BJ (cell line): Measurements from ENCODE around the gene STRN3. TPM values are rescaled to one million over a fixed set of nuclear protein-coding genes. Genes with fewer than 3 reads are reported as not detected.

Experiments used
- CTCF ChIA-PET: fragments of 350-600 bp; formaldehyde crosslinking; extraction: SDS; loops from one replicate; lab custom pipeline; 2021; ENCODE audit warnings: antibody characterized with exemption, inconsistent platforms; lab: Yijun Ruan, JAX
- POLR2A ChIA-PET: fragments of 300-600 bp; sonication (Branson Sonifier 250); formaldehyde crosslinking; extraction: SDS; loops from one replicate; lab custom pipeline; 2021; ENCODE audit warnings: antibody characterized with exemption; lab: Charles Lee
- DNase-seq: peaks from one replicate; pipeline ENCODE4 v3.0.0-alpha.2; 2011; ENCODE audit warnings: low read depth
- H3K27me3 ChIP-seq: 2 replicates; pipeline ENCODE4 v1.6.0; 2011; ENCODE audit warnings: low read length; ENCODE audit not compliant: control insufficient read depth, insufficient read depth
- H3K36me3 ChIP-seq: 2 replicates; pipeline ENCODE4 v1.5.1; 2011; ENCODE audit warnings: low read length; ENCODE audit not compliant: control insufficient read depth, insufficient read depth
- H3K4me3 ChIP-seq: 2 replicates; pipeline ENCODE4 v1.5.1; 2011; ENCODE audit warnings: low read depth, mild to moderate bottlenecking, control low read depth, low read length
- polyA plus RNA-seq: library from polyadenylated mRNA; depleted of rRNA; stranded (reverse); fragments of >200 nt; gene quantifications from 2 replicates; pipeline ENCODE4 v1.2.3, GENCODE V29; 2011
- TF ChIP-seq, protein P1 (sequence below): IDR thresholded peaks from 2 replicates; pipeline ENCODE4 v1.5.1; 2011; ENCODE audit warnings: low read depth, mild to moderate bottlenecking, control low read depth, inconsistent platforms, low read length, moderate library complexity; ENCODE audit not compliant: insufficient read depth

The STRN3 gene
- polyA plus RNA-seq, 1 experiment, result 14.8 TPM

DNA sequence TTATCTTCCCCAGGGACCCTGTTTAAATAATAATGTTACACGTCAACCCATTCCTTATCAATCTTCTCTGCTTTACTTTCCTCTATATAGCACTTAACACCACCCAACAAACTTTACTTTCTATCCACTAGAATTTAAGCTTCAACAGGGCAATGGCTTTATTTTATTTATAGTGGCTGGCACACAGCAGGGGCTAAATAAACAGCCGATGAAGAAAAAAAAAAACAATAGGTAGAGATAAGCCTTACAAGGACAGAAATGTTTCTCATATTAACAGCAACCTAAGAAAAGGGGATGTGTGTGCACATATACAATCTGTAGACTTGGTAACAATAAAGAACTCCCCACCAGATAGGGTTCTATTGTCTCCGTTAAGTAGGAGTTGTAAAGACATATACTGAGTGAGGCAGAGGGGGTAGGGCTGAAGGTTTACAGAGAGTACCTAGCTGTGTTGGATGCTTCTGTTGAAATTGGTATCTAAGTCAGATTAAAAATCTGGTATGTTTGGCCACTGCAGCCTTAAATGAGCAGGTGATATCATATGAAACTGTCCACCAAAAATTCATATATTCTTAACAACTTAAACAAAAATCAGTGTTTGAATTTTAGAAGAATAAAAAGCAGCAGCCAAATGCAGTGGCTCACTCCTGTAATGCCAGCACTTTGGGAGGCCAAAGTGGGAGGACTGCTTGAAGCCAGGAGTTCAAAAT, 25.4 kb downstream of the STRN3 start:
- CTCF ChIA-PET, result no interaction called here
- no peak overlapping the region for H3K4me3 ChIP-seq
- H3K27me3 ChIP-seq, result no peaks in the 10 kb centered on the region
- TF ChIP-seq, protein P1, sequence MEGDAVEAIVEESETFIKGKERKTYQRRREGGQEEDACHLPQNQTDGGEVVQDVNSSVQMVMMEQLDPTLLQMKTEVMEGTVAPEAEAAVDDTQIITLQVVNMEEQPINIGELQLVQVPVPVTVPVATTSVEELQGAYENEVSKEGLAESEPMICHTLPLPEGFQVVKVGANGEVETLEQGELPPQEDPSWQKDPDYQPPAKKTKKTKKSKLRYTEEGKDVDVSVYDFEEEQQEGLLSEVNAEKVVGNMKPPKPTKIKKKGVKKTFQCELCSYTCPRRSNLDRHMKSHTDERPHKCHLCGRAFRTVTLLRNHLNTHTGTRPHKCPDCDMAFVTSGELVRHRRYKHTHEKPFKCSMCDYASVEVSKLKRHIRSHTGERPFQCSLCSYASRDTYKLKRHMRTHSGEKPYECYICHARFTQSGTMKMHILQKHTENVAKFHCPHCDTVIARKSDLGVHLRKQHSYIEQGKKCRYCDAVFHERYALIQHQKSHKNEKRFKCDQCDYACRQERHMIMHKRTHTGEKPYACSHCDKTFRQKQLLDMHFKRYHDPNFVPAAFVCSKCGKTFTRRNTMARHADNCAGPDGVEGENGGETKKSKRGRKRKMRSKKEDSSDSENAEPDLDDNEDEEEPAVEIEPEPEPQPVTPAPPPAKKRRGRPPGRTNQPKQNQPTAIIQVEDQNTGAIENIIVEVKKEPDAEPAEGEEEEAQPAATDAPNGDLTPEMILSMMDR, result no peak
- no peaks in the 10 kb centered on the region for H3K36me3 ChIP-seq
- no peak for DNase-seq
- POLR2A ChIA-PET, result no interaction called here

DNA sequence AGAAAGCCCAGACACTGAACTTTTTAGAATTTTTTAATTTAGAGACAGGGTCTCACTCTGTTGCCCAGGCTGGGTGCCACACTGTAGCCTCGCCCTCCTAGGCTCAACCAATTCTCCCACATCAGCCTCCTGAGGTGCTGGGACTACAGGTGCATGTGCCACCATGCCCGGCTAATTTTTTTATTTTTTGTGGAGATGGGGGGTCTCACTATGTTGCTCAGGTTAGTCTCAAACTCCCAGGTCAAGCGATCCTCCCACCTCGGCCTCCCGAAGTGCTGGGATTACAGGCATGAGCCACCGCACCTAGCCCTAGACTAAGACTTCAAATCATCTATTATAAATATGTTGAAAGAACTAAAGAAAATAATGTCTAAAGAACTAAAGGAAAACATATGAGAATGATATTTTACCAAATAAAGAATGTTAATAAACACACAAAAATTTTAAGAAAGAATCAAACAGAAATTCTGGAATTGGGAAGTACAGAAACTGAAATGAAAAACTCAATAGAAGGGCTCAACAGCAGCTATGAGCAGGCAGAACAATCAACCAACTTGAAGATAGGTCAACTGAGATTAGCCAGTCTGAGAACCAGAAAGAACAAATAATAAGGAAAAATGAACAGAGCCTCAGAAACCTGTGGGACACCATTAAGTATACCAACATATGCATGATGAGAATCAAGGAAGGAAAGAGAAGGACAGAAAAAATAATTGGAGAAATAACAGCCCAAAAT, 27.0 kb downstream of the STRN3 start:
- Histone ChIP-seq H3K27me3 (no peaks in the 10 kb centered on the region), H3K36me3 (no peaks in the 10 kb centered on the region), H3K4me3 (no peak overlapping the region)
- CTCF ChIA-PET, result no interaction called here
- TF ChIP-seq, protein P1, result no peak
- DNase-seq, result no peak
- POLR2A ChIA-PET, result no interaction called here

DNA sequence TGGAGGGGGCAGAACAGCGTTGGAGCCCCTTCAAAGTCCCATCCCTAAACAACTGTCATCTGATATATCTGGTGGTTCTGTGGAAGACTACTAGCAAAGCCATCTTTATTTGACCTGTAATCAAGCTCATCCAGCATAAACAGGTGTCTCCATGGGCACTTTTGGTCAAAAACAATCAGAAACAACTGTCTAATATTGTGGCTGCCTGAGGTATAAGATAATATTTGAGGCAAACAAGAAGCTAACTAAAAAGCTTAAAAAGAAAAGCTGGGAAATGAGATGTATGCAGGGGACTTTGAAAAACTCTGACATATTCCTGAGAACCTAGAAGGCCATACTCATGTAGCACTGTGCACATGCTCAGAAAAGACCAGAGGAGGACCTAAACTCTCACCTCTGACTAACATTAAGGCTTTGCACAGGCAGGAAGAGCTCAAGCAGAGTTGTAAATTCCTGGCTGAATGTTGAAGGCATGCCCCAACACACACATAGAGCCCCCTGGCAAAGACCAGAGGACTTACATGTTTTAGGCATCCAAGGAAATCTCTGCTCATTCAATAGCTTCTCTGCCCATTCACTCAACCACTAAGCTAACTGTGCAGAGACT, 28.0 kb downstream of the STRN3 start:
- Histone ChIP-seq H3K36me3 (no peaks in the 10 kb centered on the region), H3K4me3 (no peak overlapping the region), H3K27me3 (no peaks in the 10 kb centered on the region)
- CTCF ChIA-PET, result no interaction called here
- POLR2A ChIA-PET, result no interaction called here
- no peak for DNase-seq
- TF ChIP-seq, protein P1, result no peak

DNA sequence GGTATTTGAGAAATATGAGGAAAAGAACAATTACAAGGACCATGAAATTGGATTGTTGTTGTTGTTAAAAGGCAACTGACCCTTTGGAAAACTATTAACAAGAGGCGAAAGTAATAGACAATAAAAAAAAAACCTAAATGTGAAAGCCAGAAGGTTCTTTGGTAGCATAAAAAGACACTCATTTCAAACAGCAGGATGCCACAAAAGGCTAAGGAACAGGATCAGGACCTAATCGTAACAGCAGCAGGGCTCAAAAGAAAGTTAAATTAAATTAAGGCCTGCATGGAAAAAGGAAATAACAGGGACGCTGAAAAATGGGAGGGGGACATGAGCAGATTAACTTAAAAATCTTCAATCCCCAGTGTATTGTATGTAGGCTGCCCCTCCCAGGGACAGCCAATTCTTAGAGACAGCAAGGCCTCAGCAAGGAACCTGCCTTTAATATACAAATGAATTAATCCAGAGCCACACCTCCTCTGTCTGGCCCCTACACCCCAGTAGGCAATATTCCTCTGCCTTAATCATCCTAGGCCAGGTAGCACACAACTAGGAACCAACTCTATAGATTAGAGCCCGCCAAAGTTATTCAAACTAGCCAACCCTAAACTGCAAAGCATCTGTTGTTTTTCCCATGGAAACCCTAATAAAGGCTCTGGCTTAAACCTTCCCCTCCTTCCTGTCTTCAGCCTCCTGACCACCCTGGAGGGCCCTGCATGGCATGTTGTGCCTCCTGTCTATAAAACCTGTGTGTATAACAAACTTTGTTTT, 29.1 kb downstream of the STRN3 start:
- TF ChIP-seq, protein P1, result no peak
- H3K4me3 ChIP-seq, result no peak overlapping the region
- ChIA-PET POLR2A (no interaction called here), CTCF (no interaction called here)
- H3K36me3 ChIP-seq, result no peaks in the 10 kb centered on the region
- DNase-seq, result no peak
- no peaks in the 10 kb centered on the region for H3K27me3 ChIP-seq
